HFFc6 (cell line): Measurements from ENCODE around the gene SLC39A11. TPM values are rescaled to one million over a fixed set of nuclear protein-coding genes. Genes with fewer than 3 reads are reported as not detected.
A peak's percentile ranks its signal among the peaks of the same experiment; 100 is the strongest.

Experiments
- DNase-seq: peaks from one replicate; pipeline ENCODE4 v3.0.0-alpha.2; 2018
- H3K27ac Mint-ChIP-seq: 2 replicates; pipeline ENCODE4 v1.8.0; 2020; ENCODE audit warnings: mild to moderate bottlenecking, mixed read lengths
- H3K27me3 Mint-ChIP-seq: 2 replicates; pipeline ENCODE4 v1.8.0; 2021; ENCODE audit warnings: mild to moderate bottlenecking, moderate library complexity, mixed read lengths; ENCODE audit not compliant: insufficient read depth
- H3K36me3 Mint-ChIP-seq: 2 replicates; pipeline ENCODE4 v1.8.0; 2021; ENCODE audit warnings: low read depth, mixed read lengths
- H3K4me1 Mint-ChIP-seq: 2 replicates; pipeline ENCODE4 v1.8.0; 2020; ENCODE audit warnings: low read depth, mixed read lengths
- H3K4me3 Mint-ChIP-seq: 2 replicates; pipeline ENCODE4 v1.8.0; 2020; ENCODE audit warnings: mild to moderate bottlenecking, moderate library complexity, mixed read lengths
- H3K9me3 Mint-ChIP-seq: 2 replicates; pipeline ENCODE4 v1.8.0; 2020; ENCODE audit warnings: mild to moderate bottlenecking, mixed read lengths
- CTCF ChIP-seq: fragments of 200-600 bp; sonication (generic); IDR thresholded peaks from 2 replicates; pipeline ENCODE4 v1.5.0; 2021; ENCODE audit warnings: antibody characterized with exemption, mild to moderate bottlenecking
- total RNA-seq, 6 experiments: library from RNA; stranded (reverse); fragmentation: NEBNext Ultra II Directional; extraction: Animal tissue kit (Norgen Biotek cat#: 25700); gene quantifications; 2 replicates in 1 of 6; 3 replicates in 5 of 6; pipeline ENCODE4 v1.2.3, GENCODE V29; 2021

Gene SLC39A11
- total RNA-seq, 6 experiments from 2014 or later, result 29.7 to 40.6 (median 34.9) TPM

GRCh38 chr17:73030995-73031394 is 61.5 kb downstream of the SLC39A11 start:
- Mint-ChIP-seq H3K27ac (no peak overlapping the region), H3K27me3 (no peaks in the 10 kb centered on the region; the same call in none of the 2 replicates), H3K9me3 (no peaks in the 10 kb centered on the region), H3K36me3 (peaks cover 17% of the 10 kb centered on the region), H3K4me1 (peaks cover 31% of the 10 kb centered on the region), H3K4me3 (no peak overlapping the region)
- no peak for DNase-seq
- TF ChIP-seq CTCF, result no peak

- Mint-ChIP-seq H3K36me3 (peaks cover 17% of the 10 kb centered on the region), H3K4me1 (peaks cover 31% of the 10 kb centered on the region), H3K4me3 (no peak overlapping the region), H3K27me3 (no peaks in the 10 kb centered on the region; the same call in none of the 2 replicates), H3K27ac (no peak overlapping the region), H3K9me3 (no peaks in the 10 kb centered on the region)
- no peak for DNase-seq
- TF ChIP-seq CTCF, result no peak
Observed at GRCh38 chr17:73030501-73030921, 62.0 kb downstream of the SLC39A11 start.

GRCh38 chr17:73029991-73030390 is 62.5 kb downstream of the SLC39A11 start:
- H3K9me3 Mint-ChIP-seq, result no peaks in the 10 kb centered on the region
- peaks cover 31% of the 10 kb centered on the region for H3K4me1 Mint-ChIP-seq
- no peak overlapping the region for H3K27ac Mint-ChIP-seq
- H3K4me3 Mint-ChIP-seq, result no peak overlapping the region
- DNase-seq, result no peak
- peaks cover 17% of the 10 kb centered on the region for H3K36me3 Mint-ChIP-seq
- no peak for TF ChIP-seq CTCF
- H3K27me3 Mint-ChIP-seq, result no peaks in the 10 kb centered on the region; the same call in none of the 2 replicates

- no peaks in the 10 kb centered on the region for H3K9me3 Mint-ChIP-seq
- no peak overlapping the region for H3K4me3 Mint-ChIP-seq
- peaks cover 31% of the 10 kb centered on the region for H3K4me1 Mint-ChIP-seq
- no peaks in the 10 kb centered on the region; the same call in 1 of the 2 replicates for H3K27me3 Mint-ChIP-seq
- H3K27ac Mint-ChIP-seq, result no peak overlapping the region
- no peak for TF ChIP-seq CTCF
- peaks cover 17% of the 10 kb centered on the region for H3K36me3 Mint-ChIP-seq
- DNase-seq, result no peak
Observed at GRCh38 chr17:73029021-73029420, 63.5 kb downstream of the SLC39A11 start.

GRCh38 chr17:73028299-73028755 is 64.2 kb downstream of the SLC39A11 start:
- Mint-ChIP-seq H3K27me3 (no peaks in the 10 kb centered on the region; the same call in 1 of the 2 replicates), H3K36me3 (peaks cover 17% of the 10 kb centered on the region), H3K4me3 (no peak overlapping the region), H3K4me1 (peaks cover 31% of the 10 kb centered on the region), H3K27ac (peak overlapping the region; percentile 68), H3K9me3 (no peaks in the 10 kb centered on the region)
- no peak for DNase-seq
- no peak for TF ChIP-seq CTCF
